Measurements from ENCODE around the gene CBLC.

CBLC gene

GRCh38 chr19:44803442-44804428 is 26.0 kb downstream of the CBLC start:
- peak; percentile 19 for DNase-seq

GRCh38 chr19:44806291-44806690 is 28.6 kb downstream of the CBLC start:
- no peak for DNase-seq

- DNase-seq = no peak
Measured at GRCh38 chr19:44807162-44807561, 29.5 kb downstream of the CBLC start.

DNA sequence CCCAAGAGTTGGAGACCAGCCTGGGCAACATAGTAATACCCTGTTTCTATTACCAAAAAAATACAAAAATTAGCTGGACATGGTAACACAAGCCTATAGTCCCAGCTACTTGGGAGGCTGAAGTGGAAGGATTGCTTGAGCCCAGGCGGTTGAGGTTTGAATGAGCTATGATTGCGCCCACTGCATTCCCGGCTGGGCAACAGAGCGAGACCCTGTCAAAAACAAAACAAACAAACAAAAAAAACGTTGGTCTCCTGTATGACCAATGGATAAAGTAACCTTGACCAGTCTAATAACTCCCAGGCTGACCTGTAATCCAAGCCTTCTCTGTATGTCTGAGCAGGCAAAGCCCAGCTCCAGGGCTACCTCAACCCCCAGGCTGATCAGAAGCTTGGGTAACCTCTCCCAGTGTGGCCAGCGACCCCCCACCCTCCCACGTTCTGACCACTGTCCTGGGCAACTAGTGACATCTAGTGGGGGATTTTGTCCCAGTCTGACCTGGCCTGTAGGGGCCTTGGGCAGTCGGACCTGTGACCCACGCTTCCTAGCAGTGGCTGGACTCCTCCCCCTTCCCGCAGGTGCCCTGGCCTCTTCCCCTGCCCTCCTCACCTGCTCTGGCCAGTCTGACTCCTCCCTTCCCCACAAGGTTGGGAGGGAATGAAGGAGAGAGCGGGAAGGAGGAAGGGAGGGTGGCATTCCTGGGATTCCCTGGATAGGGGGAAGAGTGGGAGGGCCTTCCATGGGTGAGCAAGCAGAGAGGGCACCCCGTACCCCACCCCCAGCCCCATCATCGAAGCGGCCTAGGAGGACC is 30.2 kb downstream of the CBLC start:
- DNase-seq = peak; percentile 29

- DNase-seq = peak; percentile 61
Measured at GRCh38 chr19:44808463-44809371, 31.0 kb downstream of the CBLC start, which contains the start of gene BCAM. Gene BCAM, plus strand, starts transcription at chr19:44809103. Its CDS starts 22 bp downstream, at chr19:44809125.

DNA sequence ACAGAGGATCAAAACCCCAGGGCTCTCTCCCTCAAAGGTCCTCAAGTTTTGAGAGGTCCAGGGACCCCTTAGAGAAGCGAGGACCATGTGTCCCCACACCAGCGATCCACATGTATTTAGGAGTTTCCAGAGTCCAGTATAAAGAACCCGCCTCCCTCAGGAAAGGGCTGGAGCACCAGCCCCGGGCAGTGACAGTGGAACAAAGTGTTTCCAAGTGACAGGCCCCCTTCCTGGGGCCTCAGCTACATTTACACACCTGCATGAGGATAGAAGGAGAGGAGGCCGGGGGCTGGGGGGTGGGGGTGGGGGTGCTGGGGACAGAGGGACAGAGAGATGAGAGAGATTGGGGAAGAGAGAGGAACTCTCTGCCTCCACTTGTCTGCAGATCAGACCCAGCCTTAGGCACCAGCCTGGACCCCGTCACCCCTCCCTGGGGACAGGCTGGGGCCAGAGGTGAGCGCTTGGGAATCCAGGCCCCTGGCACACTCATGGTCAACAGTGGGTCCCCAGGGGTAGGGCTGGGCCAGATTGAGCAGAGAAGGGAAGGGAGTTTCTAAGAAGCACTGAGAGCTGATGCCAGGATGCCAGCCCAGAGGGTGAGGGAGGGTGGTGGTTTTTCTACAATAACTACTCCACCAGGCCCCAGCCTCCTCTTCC is 32.0 kb downstream of the CBLC start:
- DNase-seq = no peak

- no peak for DNase-seq
Measured at GRCh38 chr19:44810234-44811121, 32.8 kb downstream of the CBLC start.

- DNase-seq = no peak
Measured at GRCh38 chr19:44811122-44811419, 33.4 kb downstream of the CBLC start.

- DNase-seq = no peak
Measured at GRCh38 chr19:44812142-44812718, 34.5 kb downstream of the CBLC start.

GRCh38 chr19:44813070-44813840 is 35.6 kb downstream of the CBLC start:
- DNase-seq = no peak

DNA sequence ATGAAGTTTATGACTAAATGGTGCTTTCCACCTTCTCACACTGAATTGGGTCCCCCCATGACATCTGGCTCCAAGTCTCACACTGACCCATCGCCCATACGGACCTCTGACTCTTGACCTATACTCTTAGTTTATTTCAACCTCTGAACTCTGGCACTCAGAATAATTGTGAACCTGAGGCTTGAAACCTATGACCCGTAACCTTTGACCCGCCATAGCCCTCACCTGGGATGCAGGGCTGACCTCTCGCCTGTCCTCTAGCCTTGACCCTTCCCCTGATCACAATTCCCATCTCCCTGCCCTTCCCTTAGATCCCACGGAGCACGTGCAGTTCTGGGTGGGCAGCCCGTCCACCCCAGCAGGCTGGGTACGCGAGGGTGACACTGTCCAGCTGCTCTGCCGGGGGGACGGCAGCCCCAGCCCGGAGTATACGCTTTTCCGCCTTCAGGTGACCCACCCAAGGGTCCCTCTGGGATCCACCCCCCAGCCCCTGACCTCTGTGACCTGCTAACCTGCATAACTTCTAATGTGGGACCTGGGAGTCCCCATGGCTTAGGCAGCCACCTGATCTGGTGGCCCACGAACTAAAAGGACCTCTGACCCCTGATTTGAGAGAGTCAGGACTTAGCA is 36.3 kb downstream of the CBLC start:
- no peak for DNase-seq

DNA sequence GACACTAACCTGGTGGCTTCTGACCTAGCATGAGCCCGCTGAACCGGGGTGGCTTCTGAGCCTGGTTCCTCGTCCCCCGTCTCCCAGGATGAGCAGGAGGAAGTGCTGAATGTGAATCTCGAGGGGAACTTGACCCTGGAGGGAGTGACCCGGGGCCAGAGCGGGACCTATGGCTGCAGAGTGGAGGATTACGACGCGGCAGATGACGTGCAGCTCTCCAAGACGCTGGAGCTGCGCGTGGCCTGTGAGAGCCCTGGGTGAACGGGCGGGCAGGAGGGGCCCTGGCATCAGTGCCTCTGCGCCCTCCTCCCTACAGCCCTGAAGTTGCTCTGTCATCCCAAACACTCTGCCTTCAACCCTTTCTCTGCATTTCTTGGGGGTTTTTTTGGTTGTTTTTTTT is 36.8 kb downstream of the CBLC start:
- DNase-seq = no peak

DNA sequence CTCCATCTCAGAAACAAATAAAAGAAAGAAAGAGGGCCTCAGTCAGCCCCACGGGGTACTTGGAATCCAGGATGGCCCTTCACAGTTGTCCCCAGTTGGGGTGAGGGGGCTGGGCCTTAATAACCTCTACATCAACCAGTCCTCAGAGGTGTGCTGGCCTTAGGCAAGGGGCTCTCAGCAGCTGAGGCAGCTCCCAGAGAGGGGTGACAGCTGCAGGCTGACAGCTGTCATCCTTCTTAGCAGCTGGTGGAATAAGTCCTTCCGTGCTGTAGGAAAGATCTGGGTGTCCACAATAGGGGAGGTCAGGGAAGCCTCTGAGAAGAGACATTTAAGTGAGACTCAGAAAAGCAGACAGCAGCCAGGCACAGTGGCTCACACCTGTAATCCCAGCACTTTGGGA is 38.6 kb downstream of the CBLC start:
- no peak for DNase-seq

DNA sequence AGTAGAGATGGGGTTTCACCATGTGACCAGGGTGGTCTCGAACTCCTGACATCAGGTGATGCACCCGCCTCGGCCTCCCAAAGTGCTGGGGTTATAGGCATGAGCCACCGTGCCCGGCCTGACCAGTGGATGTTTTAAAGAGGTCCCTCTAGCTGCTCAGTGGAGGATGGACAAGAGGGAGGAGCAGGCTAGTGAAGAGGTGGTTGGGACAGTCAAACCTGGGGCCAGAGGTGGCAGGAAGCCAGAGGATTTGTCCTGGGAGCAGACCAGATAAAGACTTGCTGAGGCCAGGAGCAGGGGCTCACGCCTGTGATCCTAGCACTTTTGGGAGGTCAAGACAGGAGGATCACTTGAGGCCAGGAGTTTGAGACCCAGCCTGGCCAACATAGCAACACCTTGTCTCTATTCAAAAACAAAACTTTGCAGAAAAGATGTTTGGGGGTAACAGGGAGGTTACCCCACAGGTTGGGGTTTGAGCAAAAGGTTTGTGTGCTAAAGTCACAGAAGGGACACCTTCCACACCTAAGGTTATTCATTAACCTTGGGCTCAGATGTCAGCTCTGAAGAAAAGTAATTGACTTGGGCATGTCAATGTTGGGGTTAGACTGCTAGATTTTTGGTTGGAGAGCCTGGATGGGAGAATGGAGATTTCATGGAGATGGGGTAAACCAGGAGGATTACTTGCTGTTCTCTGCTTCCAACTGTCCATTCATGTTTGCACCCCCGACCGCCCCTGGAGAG is 40.2 kb downstream of the CBLC start:
- no peak for DNase-seq

DNA sequence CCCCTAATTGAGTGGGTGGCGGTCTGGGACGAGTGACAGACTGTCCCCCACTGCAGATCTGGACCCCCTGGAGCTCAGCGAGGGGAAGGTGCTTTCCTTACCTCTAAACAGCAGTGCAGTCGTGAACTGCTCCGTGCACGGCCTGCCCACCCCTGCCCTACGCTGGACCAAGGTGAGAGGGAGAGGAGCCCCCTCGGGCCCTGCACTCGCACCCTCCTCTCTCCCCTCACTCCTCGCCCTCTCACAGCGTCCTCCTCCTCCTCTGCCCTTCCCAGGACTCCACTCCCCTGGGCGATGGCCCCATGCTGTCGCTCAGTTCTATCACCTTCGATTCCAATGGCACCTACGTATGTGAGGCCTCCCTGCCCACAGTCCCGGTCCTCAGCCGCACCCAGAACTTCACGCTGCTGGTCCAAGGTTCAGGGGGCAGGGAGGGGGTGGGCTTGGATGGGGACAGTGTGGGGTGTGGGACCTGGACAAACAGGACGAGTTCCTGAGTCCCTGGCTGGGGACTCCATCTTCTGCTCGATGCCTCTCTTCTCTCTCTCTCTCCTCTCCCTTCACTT is 40.9 kb downstream of the CBLC start:
- no peak for DNase-seq

DNA sequence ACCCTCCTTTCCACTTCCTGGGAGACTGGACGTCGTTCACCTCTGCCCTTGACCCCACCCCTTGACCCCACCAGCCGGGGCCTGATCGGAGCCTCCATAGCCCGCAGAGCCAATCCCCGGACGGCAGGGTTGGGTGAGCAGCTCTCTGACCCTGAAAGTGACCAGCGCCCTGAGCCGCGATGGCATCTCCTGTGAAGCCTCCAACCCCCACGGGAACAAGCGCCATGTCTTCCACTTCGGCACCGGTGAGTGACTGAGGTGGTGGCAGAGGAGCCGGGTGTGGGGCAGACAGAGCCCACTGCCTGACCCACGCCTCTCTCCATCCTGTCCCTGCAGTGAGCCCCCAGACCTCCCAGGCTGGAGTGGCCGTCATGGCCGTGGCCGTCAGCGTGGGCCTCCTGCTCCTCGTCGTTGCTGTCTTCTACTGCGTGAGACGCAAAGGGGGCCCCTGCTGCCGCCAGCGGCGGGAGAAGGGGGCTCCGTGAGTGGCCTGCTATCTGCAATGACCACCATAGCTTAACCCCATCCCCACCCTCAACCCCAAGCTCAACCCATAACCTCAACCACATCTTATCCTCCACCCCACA is 41.6 kb downstream of the CBLC start:
- no peak for DNase-seq

GRCh38 chr19:44820648-44821609 is 43.2 kb downstream of the CBLC start:
- DNase-seq = no peak

Measured in hematopoietic multipotent progenitor cell treated with erythropoietin and hydrocortisone succinate and interleukin-3 and kit ligand, for 4 days (in vitro differentiated cells).